ENCODE results near the gene SMIM11.

SMIM11 gene

DNA sequence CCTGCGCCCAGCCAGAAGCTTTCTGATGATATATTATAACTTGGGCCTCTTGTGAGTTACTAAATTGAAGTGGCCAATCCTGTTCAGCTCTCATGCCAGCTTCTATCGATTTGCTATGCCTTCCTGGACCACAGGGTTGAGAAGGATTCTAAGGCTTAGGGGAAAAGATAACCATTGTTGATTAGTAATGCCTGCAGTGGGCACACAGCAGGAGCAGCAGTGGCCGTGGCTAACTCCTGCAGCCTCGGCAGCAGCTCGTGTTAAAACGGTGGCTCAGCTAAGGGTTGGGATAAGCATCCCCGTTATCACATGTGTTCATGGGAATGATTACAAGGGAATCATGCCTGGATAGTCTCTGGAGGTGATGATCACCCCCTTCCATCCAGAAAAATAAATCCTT lies 32.0 kb upstream of the SMIM11 start:
- TF ChIP-seq CTCF (IDR thresholded peaks at IDR 0.05; ENCODE audit: insufficient read depth, low read length, poor library complexity, severe bottlenecking), result no peak

GRCh38 chr21:34343838-34344381 lies 31.4 kb upstream of the SMIM11 start:
- Histone ChIP-seq H3K4me3 (replicated peaks; ENCODE audit: low read depth, low read length) (no peak overlapping the region), H3K36me3 (ENCODE audit: control insufficient read depth, insufficient read depth, low read length) (no peaks in the 10 kb centered on the region), H3K27me3 (replicated peaks; ENCODE audit: control insufficient read depth, insufficient read depth, low read length) (no peaks in the 10 kb centered on the region; the same call in 1 of the 2 replicates)
- DNase-seq (ENCODE audit: extremely low read depth, insufficient read length), result no peak
- no peak for TF ChIP-seq CTCF (IDR thresholded peaks at IDR 0.05; ENCODE audit: insufficient read depth, low read length, poor library complexity, severe bottlenecking)

More for the DNA sequence above, 32.0 kb upstream of the SMIM11 start:
- Histone ChIP-seq H3K27me3 (replicated peaks; ENCODE audit: control insufficient read depth, insufficient read depth, low read length) (no peaks in the 10 kb centered on the region; the same call in 1 of the 2 replicates), H3K4me3 (replicated peaks; ENCODE audit: low read depth, low read length) (no peak overlapping the region), H3K36me3 (ENCODE audit: control insufficient read depth, insufficient read depth, low read length) (no peaks in the 10 kb centered on the region)
- no peak for DNase-seq (ENCODE audit: extremely low read depth, insufficient read length)

DNA sequence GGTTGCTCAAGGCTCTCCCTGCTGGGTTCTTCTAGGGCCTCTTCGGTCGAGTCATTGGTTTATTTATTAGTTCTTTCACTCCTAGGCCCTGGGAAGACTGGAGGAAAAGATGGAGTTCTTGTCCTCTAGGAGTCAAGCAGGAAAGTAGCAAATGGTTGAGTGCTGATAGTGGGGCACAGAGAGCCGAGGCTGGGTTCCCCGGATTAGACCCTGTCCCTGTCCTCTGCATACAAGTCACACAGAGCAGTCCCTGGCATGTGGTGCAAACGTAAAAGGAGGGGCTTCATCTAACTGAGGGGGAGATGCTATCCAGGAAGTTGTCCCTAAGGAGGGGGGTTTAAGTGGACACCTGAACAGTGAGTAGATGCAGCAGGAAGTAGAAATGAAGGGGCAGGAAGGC lies 30.7 kb upstream of the SMIM11 start:
- H3K4me3 ChIP-seq (replicated peaks; ENCODE audit: low read depth, low read length), result no peak overlapping the region
- TF ChIP-seq CTCF (IDR thresholded peaks at IDR 0.05; ENCODE audit: insufficient read depth, low read length, poor library complexity, severe bottlenecking), result no peak
- H3K36me3 ChIP-seq (ENCODE audit: control insufficient read depth, insufficient read depth, low read length), result no peaks in the 10 kb centered on the region
- DNase-seq (ENCODE audit: extremely low read depth, insufficient read length), result no peak
- H3K27me3 ChIP-seq (replicated peaks; ENCODE audit: control insufficient read depth, insufficient read depth, low read length), result no peaks in the 10 kb centered on the region; the same call in 1 of the 2 replicates

- Histone ChIP-seq H3K27me3 (replicated peaks; ENCODE audit: control insufficient read depth, insufficient read depth, low read length) (no peaks in the 10 kb centered on the region; the same call in 1 of the 2 replicates), H3K36me3 (ENCODE audit: control insufficient read depth, insufficient read depth, low read length) (no peaks in the 10 kb centered on the region), H3K4me3 (replicated peaks; ENCODE audit: low read depth, low read length) (no peak overlapping the region)
- TF ChIP-seq CTCF (IDR thresholded peaks at IDR 0.05; ENCODE audit: insufficient read depth, low read length, poor library complexity, severe bottlenecking), result no peak
- DNase-seq (ENCODE audit: extremely low read depth, insufficient read length), result no peak
Observed at GRCh38 chr21:34345091-34345871, 30.0 kb upstream of the SMIM11 start.

DNA sequence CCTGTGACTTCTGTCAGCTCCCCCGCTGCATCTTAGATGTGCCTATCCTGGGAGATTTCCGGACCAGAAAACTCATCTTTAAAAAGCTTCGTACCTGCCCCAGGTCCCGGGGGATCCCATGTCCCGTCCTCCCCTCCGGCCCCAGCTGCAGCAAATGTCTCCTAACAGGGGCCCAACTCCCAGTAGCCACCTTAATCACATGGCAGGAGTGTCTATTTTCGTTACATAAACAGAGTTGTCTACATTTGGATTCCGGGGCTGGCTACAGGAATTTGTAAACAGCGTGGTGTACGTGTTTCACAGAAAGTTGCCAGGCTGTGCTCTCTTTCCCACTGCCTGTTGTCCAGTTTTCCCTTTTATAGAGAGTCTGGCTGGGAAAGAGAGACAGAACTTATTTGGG lies 29.4 kb upstream of the SMIM11 start:
- no peak for DNase-seq (ENCODE audit: extremely low read depth, insufficient read length)
- H3K27me3 ChIP-seq (replicated peaks; ENCODE audit: control insufficient read depth, insufficient read depth, low read length), result no peaks in the 10 kb centered on the region; the same call in 1 of the 2 replicates
- no peak overlapping the region for H3K4me3 ChIP-seq (replicated peaks; ENCODE audit: low read depth, low read length)
- TF ChIP-seq CTCF (IDR thresholded peaks at IDR 0.05; ENCODE audit: insufficient read depth, low read length, poor library complexity, severe bottlenecking), result no peak
- H3K36me3 ChIP-seq (ENCODE audit: control insufficient read depth, insufficient read depth, low read length), result no peaks in the 10 kb centered on the region

All from GM06990 (cell line).